Measurements from ENCODE around the gene MAT2B. TPM values are rescaled to one million over a fixed set of nuclear protein-coding genes. Genes with fewer than 3 reads are reported as not detected.

MAT2B gene
- total and polyA plus RNA-seq, 2 of the 13 experiments (the other 11 are each of a cell fraction or from before 2014, with no cell fraction given), result 20.2 to 37.1 TPM

- TF ChIP-seq, protein P1, sequence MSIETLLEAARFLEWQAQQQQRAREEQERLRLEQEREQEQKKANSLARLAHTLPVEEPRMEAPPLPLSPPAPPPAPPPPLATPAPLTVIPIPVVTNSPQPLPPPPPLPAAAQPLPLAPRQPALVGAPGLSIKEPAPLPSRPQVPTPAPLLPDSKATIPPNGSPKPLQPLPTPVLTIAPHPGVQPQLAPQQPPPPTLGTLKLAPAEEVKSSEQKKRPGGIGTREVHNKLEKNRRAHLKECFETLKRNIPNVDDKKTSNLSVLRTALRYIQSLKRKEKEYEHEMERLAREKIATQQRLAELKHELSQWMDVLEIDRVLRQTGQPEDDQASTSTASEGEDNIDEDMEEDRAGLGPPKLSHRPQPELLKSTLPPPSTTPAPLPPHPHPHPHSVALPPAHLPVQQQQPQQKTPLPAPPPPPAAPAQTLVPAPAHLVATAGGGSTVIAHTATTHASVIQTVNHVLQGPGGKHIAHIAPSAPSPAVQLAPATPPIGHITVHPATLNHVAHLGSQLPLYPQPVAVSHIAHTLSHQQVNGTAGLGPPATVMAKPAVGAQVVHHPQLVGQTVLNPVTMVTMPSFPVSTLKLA (IDR thresholded peaks at IDR 0.05), result peak; percentile 64
- TF ChIP-seq ARID2 (CRISPR knock-in tag; IDR thresholded peaks at IDR 0.05; ENCODE audit: borderline replicate concordance), result 0 out of 2 replicates have a peak, but pooled peaks have one; percentile 66
- TF ChIP-seq, protein P2, sequence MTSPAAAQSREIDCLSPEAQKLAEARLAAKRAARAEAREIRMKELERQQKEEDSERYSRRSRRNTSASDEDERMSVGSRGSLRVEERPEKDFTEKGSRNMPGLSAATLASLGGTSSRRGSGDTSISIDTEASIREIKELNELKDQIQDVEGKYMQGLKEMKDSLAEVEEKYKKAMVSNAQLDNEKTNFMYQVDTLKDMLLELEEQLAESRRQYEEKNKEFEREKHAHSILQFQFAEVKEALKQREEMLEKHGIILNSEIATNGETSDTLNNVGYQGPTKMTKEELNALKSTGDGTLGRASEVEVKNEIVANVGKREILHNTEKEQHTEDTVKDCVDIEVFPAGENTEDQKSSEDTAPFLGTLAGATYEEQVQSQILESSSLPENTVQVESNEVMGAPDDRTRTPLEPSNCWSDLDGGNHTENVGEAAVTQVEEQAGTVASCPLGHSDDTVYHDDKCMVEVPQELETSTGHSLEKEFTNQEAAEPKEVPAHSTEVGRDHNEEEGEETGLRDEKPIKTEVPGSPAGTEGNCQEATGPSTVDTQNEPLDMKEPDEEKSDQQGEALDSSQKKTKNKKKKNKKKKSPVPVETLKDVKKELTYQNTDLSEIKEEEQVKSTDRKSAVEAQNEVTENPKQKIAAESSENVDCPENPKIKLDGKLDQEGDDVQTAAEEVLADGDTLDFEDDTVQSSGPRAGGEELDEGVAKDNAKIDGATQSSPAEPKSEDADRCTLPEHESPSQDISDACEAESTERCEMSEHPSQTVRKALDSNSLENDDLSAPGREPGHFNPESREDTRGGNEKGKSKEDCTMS (CRISPR knock-in tag; conservative IDR thresholded peaks at IDR 0.05), result no peak
- TF ChIP-seq, protein P3, sequence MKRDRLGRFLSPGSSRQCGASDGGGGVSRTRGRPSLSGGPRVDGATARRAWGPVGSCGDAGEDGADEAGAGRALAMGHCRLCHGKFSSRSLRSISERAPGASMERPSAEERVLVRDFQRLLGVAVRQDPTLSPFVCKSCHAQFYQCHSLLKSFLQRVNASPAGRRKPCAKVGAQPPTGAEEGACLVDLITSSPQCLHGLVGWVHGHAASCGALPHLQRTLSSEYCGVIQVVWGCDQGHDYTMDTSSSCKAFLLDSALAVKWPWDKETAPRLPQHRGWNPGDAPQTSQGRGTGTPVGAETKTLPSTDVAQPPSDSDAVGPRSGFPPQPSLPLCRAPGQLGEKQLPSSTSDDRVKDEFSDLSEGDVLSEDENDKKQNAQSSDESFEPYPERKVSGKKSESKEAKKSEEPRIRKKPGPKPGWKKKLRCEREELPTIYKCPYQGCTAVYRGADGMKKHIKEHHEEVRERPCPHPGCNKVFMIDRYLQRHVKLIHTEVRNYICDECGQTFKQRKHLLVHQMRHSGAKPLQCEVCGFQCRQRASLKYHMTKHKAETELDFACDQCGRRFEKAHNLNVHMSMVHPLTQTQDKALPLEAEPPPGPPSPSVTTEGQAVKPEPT (CRISPR knock-in tag; IDR thresholded peaks at IDR 0.05; ENCODE audit: low read depth), result no peak
- TF ChIP-seq, protein P4, sequence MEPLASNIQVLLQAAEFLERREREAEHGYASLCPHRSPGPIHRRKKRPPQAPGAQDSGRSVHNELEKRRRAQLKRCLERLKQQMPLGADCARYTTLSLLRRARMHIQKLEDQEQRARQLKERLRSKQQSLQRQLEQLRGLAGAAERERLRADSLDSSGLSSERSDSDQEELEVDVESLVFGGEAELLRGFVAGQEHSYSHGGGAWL (CRISPR knock-in tag; IDR thresholded peaks at IDR 0.05), result peak; percentile 88
- TF ChIP-seq ZNF207 (IDR thresholded peaks at IDR 0.05; ENCODE audit: borderline replicate concordance), result no peak
- no peak for TF ChIP-seq REPIN1 (CRISPR knock-in tag; IDR thresholded peaks at IDR 0.05; ENCODE audit: borderline replicate concordance, low read depth)
- TF ChIP-seq SYNCRIP (IDR thresholded peaks at IDR 0.05; ENCODE audit: insufficient read depth, low read depth, low read length), result no peak
- TF ChIP-seq ISX (CRISPR knock-in tag; conservative IDR thresholded peaks at IDR 0.05), result no peak
- TF ChIP-seq ZNF709 (CRISPR knock-in tag; IDR thresholded peaks at IDR 0.05), result peak; percentile 63
- no peak for TF ChIP-seq TRIM24 (CRISPR knock-in tag; IDR thresholded peaks at IDR 0.05)
- 0 out of 2 replicates have a peak, but pooled peaks have one; percentile 75 for TF ChIP-seq ZNF839 (CRISPR knock-in tag; IDR thresholded peaks at IDR 0.05; ENCODE audit: borderline replicate concordance)
- TF ChIP-seq ZNF562 (CRISPR knock-in tag; IDR thresholded peaks at IDR 0.05; ENCODE audit: borderline replicate concordance), result no peak
- 0 out of 2 replicates have a peak, but pooled peaks have one; percentile 31 for TF ChIP-seq RAD21 (CRISPR knock-in tag; IDR thresholded peaks at IDR 0.05)
- no peak for TF ChIP-seq CENPT (CRISPR knock-in tag; IDR thresholded peaks at IDR 0.05; ENCODE audit: low read depth)
- no peak for TF ChIP-seq NBN (conservative IDR thresholded peaks at IDR 0.05)
- no peak for TF ChIP-seq ZNF790 (CRISPR knock-in tag; IDR thresholded peaks at IDR 0.05; ENCODE audit: borderline replicate concordance)
- TF ChIP-seq ZNF350 (CRISPR knock-in tag; IDR thresholded peaks at IDR 0.05; ENCODE audit: borderline replicate concordance, low read depth), result peak; percentile 83
- TF ChIP-seq TOE1 (CRISPR knock-in tag; IDR thresholded peaks at IDR 0.05), result no peak
- no peak for TF ChIP-seq ZNF101 (CRISPR knock-in tag; IDR thresholded peaks at IDR 0.05; ENCODE audit: borderline replicate concordance, low read depth)
- no peak for TF ChIP-seq SP1 (IDR thresholded peaks at IDR 0.05)
- peak; percentile 82 for TF ChIP-seq SP1 (CRISPR knock-in tag; IDR thresholded peaks at IDR 0.05)
- peak; percentile 27; the same call in 1 of the 2 replicates for TF ChIP-seq ZSCAN21 (CRISPR knock-in tag; IDR thresholded peaks at IDR 0.05; ENCODE audit: borderline replicate concordance)
- TF ChIP-seq TAF15 (IDR thresholded peaks at IDR 0.05; ENCODE audit: low read depth, low read length, poor library complexity, severe bottlenecking), result no peak
- no peak for TF ChIP-seq STAG1 (CRISPR knock-in tag; IDR thresholded peaks at IDR 0.05)
These were observed at the start of gene MAT2B (continued) for GRCh38 chr5:163505368-163506094.
